HFFc6 (cell line): ENCODE data around the gene EPYC. TPM values are rescaled to one million over a fixed set of nuclear protein-coding genes. Genes with fewer than 3 reads are reported as not detected.

Source experiments
- DNase-seq: peaks from one replicate; pipeline ENCODE4 v3.0.0-alpha.2; 2018
- H3K27ac Mint-ChIP-seq: 2 replicates; pipeline ENCODE4 v1.8.0; 2020; ENCODE audit warnings: mild to moderate bottlenecking, mixed read lengths
- H3K27me3 Mint-ChIP-seq: 2 replicates; pipeline ENCODE4 v1.8.0; 2021; ENCODE audit warnings: mild to moderate bottlenecking, moderate library complexity, mixed read lengths; ENCODE audit not compliant: insufficient read depth
- H3K36me3 Mint-ChIP-seq: 2 replicates; pipeline ENCODE4 v1.8.0; 2021; ENCODE audit warnings: low read depth, mixed read lengths
- H3K4me1 Mint-ChIP-seq: 2 replicates; pipeline ENCODE4 v1.8.0; 2020; ENCODE audit warnings: low read depth, mixed read lengths
- H3K4me3 Mint-ChIP-seq: 2 replicates; pipeline ENCODE4 v1.8.0; 2020; ENCODE audit warnings: mild to moderate bottlenecking, moderate library complexity, mixed read lengths
- H3K9me3 Mint-ChIP-seq: 2 replicates; pipeline ENCODE4 v1.8.0; 2020; ENCODE audit warnings: mild to moderate bottlenecking, mixed read lengths
- CTCF ChIP-seq: fragments of 200-600 bp; sonication (generic); IDR thresholded peaks from 2 replicates; pipeline ENCODE4 v1.5.0; 2021; ENCODE audit warnings: antibody characterized with exemption, mild to moderate bottlenecking
- total RNA-seq, 6 experiments: library from RNA; stranded (reverse); fragmentation: NEBNext Ultra II Directional; extraction: Animal tissue kit (Norgen Biotek cat#: 25700); gene quantifications; 2 replicates in 1 of 6; 3 replicates in 5 of 6; pipeline ENCODE4 v1.2.3, GENCODE V29; 2021

Gene EPYC
- total RNA-seq, 6 experiments from 2014 or later, result not detected

GRCh38 chr12:90917431-90917830 is 87.3 kb downstream of the EPYC start:
- H3K27me3 Mint-ChIP-seq, result peaks cover 2% of the 10 kb centered on the region
- peaks cover 7% of the 10 kb centered on the region; the same call in 1 of the 2 replicates for H3K4me1 Mint-ChIP-seq
- no peak for TF ChIP-seq CTCF
- no peaks in the 10 kb centered on the region for H3K9me3 Mint-ChIP-seq
- H3K27ac Mint-ChIP-seq, result no peak overlapping the region
- no peaks in the 10 kb centered on the region for H3K36me3 Mint-ChIP-seq
- no peak overlapping the region for H3K4me3 Mint-ChIP-seq
- DNase-seq, result no peak

GRCh38 chr12:90916516-90916915 is 88.3 kb downstream of the EPYC start:
- no peak for TF ChIP-seq CTCF
- Mint-ChIP-seq H3K27me3 (peaks cover 2% of the 10 kb centered on the region), H3K27ac (no peak overlapping the region), H3K4me3 (no peak overlapping the region), H3K9me3 (no peaks in the 10 kb centered on the region), H3K36me3 (no peaks in the 10 kb centered on the region), H3K4me1 (no peaks in the 10 kb centered on the region)
- DNase-seq, result no peak

- H3K9me3 Mint-ChIP-seq, result no peaks in the 10 kb centered on the region
- no peaks in the 10 kb centered on the region for H3K36me3 Mint-ChIP-seq
- peaks cover 2% of the 10 kb centered on the region for H3K27me3 Mint-ChIP-seq
- TF ChIP-seq CTCF, result no peak
- H3K4me3 Mint-ChIP-seq, result no peak overlapping the region
- no peak overlapping the region for H3K27ac Mint-ChIP-seq
- no peaks in the 10 kb centered on the region for H3K4me1 Mint-ChIP-seq
- no peak for DNase-seq
Measured at GRCh38 chr12:90915353-90915752, 89.4 kb downstream of the EPYC start.

Other genes starting within 250 kb of the EPYC start
- not detected for gene CCER1, start 49.8 kb downstream of the EPYC start, total RNA-seq
- not detected for gene KERA, start 53.1 kb upstream of the EPYC start, total RNA-seq
- 10 to 100 TPM; 34.3 to 78.1 (median 57.3) TPM for gene LUM, start 106.5 kb upstream of the EPYC start, total RNA-seq
- gene DCN, start 177.8 kb upstream of the EPYC start, total RNA-seq, result 10 to 100 TPM; 20.4 to 58.8 (median 48.7) TPM